WERI-Rb-1 (cell line): Measurements from ENCODE around the gene RREB1.

Experiments used
- DNase-seq: peaks from one replicate; pipeline ENCODE4 v3.0.0-alpha.2; 2020
- H3K27ac ChIP-seq: fragments of 250-450 bp; sonication (Bioruptor Pico); 2 replicates; pipeline ENCODE4 v1.5.1; 2020; ENCODE audit warnings: mild to moderate bottlenecking, moderate library complexity
- H3K27me3 ChIP-seq: fragments of 250-450 bp; sonication (Bioruptor Pico); 2 replicates; pipeline ENCODE4 v1.5.1; 2021; ENCODE audit warnings: mild to moderate bottlenecking, low read depth, moderate library complexity; ENCODE audit not compliant: insufficient read depth, severe bottlenecking
- H3K36me3 ChIP-seq: fragments of 250-450 bp; sonication (Bioruptor Pico); 2 replicates; pipeline ENCODE4 v1.5.1; 2020; ENCODE audit warnings: mild to moderate bottlenecking, moderate library complexity
- H3K4me3 ChIP-seq: 2 replicates; pipeline ENCODE4 v1.5.1; 2011; ENCODE audit warnings: low read depth, mild to moderate bottlenecking, control low read depth, low read length
- H3K9me3 ChIP-seq: fragments of 250-450 bp; sonication (Bioruptor Pico); 2 replicates; pipeline ENCODE4 v1.5.1; 2021; ENCODE audit warnings: mild to moderate bottlenecking, moderate library complexity; ENCODE audit not compliant: severe bottlenecking
- CTCF ChIP-seq: IDR thresholded peaks from 2 replicates; pipeline ENCODE4 v1.5.1; 2011; ENCODE audit warnings: low read depth, mild to moderate bottlenecking, control low read depth, inconsistent platforms, low read length

RREB1 gene

GRCh38 chr6:7183707-7184106, 75.9 kb downstream of the RREB1 start:
- H3K27me3 ChIP-seq, result no peaks in the 10 kb centered on the region
- no peak overlapping the region for H3K27ac ChIP-seq
- no peak for TF ChIP-seq CTCF
- H3K9me3 ChIP-seq, result no peaks in the 10 kb centered on the region
- H3K36me3 ChIP-seq, result peaks cover 95% of the 10 kb centered on the region
- no peak for DNase-seq
- no peak overlapping the region for H3K4me3 ChIP-seq

- no peak overlapping the region for H3K4me3 ChIP-seq
- no peaks in the 10 kb centered on the region for H3K9me3 ChIP-seq
- peaks cover 95% of the 10 kb centered on the region for H3K36me3 ChIP-seq
- no peaks in the 10 kb centered on the region for H3K27me3 ChIP-seq
- DNase-seq, result no peak
- no peak overlapping the region for H3K27ac ChIP-seq
- no peak for TF ChIP-seq CTCF
These were observed 76.7 kb downstream of the RREB1 start for GRCh38 chr6:7184502-7184901.

GRCh38 chr6:7185561-7185960, 77.8 kb downstream of the RREB1 start:
- TF ChIP-seq CTCF, result no peak
- Histone ChIP-seq H3K27ac (no peak overlapping the region), H3K9me3 (no peaks in the 10 kb centered on the region), H3K4me3 (no peak overlapping the region), H3K27me3 (no peaks in the 10 kb centered on the region), H3K36me3 (peaks cover 95% of the 10 kb centered on the region)
- no peak for DNase-seq

GRCh38 chr6:7188492-7188891, 80.7 kb downstream of the RREB1 start:
- no peak for DNase-seq
- TF ChIP-seq CTCF, result no peak
- no peak overlapping the region for H3K4me3 ChIP-seq
- H3K27ac ChIP-seq, result no peak overlapping the region
- H3K36me3 ChIP-seq, result peaks cover 90% of the 10 kb centered on the region
- H3K27me3 ChIP-seq, result no peaks in the 10 kb centered on the region
- H3K9me3 ChIP-seq, result no peaks in the 10 kb centered on the region

GRCh38 chr6:7189101-7189758, 81.5 kb downstream of the RREB1 start:
- TF ChIP-seq CTCF, result no peak
- Histone ChIP-seq H3K4me3 (no peak overlapping the region), H3K27me3 (no peaks in the 10 kb centered on the region), H3K27ac (no peak overlapping the region), H3K9me3 (no peaks in the 10 kb centered on the region), H3K36me3 (peaks cover 89% of the 10 kb centered on the region)
- no peak for DNase-seq

GRCh38 chr6:7190791-7191190, 83.0 kb downstream of the RREB1 start:
- H3K4me3 ChIP-seq, result no peak overlapping the region
- H3K9me3 ChIP-seq, result no peaks in the 10 kb centered on the region
- DNase-seq, result no peak
- H3K27ac ChIP-seq, result no peak overlapping the region
- H3K27me3 ChIP-seq, result no peaks in the 10 kb centered on the region
- no peak for TF ChIP-seq CTCF
- peaks cover 84% of the 10 kb centered on the region for H3K36me3 ChIP-seq
